Hippocampal formation (tissue), 2 donors: Measurements from ENCODE around the gene SH2D3A.
A peak's percentile ranks its signal among the peaks of the same experiment; 100 is the strongest.
"Not testable (repeated sequence)": the region's sequence is repeated elsewhere in the genome, so short reads cannot be mapped to it uniquely, and the experiment has no call there.

Source experiments
- DNase-seq, 2 donors: peaks; one replicate each; lab custom pipeline; 2025; lab: John Stamatoyannopoulos, UW

SH2D3A gene

DNA sequence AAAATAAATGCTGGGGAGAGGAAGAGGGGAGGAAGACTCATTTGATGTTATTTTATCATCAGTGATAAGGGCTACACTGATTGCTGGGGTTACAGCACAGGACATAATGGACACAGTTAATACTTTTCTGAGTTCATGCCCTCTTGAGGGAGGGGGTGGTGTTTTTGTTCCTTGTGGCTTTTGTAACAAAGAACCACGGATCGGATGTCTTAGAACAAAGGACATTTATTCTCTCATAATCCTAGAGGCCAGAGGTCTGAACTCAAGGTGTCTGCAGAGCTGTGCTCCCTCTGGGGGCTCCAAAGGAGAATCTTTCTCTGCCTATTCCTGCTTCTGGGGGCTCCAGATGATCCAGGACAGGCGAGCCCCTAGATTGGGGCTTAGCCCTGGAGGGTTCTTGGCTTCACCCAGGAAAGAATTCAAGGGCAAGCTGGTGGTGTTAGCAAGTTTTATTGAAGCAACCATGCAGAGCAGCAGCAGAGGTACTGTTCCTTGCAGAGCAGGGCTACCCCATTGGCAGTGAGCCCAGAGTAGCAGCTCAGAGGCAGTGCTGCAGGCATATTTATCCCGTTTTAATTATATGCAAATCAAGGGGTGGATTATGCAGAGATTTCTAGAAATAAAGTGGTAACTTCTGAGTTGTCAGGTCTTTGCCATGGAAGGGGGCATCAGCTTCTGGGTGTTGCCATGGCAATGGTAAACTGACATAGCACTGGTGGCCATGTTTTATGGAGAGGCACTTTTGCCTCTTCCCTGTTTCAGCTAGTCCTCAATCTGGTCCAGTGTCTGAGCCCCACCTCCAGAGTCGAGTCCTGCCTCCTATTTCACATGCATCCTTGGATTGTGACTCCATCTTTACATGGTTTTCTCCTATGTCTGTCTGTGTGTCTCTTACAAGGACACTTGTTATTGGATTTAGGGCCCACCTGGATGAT, 23.2 kb upstream of the SH2D3A start:
- no peak for DNase-seq

DNA sequence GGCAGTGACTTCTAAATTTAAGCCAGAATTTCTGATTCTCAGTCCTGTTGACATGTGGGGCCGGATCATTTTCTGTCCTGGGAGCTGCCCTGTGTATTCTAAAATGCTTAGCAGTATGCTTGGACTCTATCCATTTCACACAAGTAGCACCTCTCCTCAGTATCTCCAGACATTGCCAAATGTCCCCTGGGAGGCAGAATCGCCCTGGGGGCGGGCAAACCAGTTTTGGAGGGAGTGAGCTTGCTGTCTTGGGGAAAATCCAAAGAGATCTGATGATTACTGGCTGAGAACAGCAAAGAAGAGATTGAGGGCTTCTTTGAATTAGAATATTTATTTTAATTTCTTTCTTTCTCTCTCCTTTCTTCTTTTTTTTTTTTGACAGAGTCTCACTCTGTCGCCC, 21.7 kb upstream of the SH2D3A start:
- DNase-seq: no peak

DNA sequence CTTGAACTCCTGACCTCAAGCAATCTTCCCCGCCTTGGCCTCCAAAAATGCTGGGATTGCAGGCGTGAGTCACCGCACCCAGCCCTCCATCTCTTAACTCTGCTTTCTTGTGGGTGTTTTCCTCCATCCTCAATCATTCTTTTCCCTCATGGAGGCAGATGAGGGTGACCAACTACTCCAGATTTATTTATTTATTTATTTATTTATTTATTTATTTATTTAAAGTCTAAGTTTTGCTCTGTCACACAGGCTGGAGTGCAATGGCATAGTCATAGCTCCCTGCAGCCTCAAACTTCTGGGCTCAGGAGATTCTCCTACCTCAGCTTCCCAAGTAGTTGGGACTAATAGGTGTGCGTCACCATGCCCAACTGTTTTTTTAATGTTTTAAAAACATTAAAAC, 20.2 kb upstream of the SH2D3A start:
- DNase-seq: no peak

DNA sequence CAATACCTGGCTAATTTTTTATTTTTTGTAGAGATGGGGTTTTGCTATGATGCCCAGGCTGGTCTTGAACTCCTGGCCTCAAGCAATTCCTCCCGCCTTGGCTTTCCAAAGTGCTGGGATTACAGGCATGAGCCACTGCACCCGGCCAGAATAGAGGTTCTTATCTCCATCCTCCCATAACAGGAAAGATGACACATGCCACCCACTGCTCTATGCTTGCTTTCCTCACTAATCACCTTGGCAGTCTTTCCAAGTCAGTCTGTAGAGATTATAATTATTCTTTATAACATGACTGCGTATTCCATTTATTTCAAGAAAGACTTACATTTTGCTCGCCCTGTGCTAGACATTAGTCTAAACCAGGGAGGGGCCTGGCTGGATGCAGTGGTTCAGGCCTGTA, 12.0 kb upstream of the SH2D3A start:
- DNase-seq: no peak

DNA sequence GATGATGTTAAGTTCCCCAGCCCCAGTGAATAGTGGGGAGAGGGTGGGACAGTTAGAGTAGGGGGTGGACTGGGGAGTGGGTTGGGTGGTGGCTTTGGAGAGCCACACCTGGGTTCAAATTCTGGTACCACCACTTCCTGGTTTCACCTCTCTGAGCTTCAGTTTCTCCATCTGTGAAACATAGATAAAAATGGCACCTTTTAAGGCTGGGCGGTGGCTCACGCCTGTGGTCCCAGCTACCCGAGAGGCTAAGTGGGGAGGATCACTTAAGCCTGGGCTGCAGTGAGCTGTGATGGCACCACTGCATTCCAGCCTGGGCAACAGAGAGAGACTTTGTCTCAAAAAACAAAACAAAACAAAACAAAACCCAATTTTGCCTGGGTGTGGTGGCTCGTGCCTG, 11.2 kb upstream of the SH2D3A start:
- no peak for DNase-seq

DNA sequence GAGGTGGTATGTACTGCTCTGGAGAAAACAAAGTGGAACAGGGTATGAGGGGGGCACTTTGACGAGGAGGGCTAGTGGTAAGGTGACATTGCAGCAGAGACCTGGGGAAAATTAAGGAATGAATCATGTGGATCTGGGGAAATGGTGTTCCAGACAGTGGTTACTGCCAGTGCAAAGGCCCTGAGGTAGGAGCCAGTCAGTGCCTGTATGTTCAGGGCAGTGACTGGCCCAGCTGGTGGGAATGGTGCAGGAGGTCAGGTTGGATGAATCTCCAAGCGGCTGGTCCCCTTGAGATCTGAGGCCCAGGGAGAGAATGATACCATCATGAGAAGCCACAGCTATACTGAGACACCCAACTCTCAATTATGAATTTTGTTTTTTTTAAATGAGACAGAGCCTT, 10.2 kb upstream of the SH2D3A start:
- no peak for DNase-seq

DNA sequence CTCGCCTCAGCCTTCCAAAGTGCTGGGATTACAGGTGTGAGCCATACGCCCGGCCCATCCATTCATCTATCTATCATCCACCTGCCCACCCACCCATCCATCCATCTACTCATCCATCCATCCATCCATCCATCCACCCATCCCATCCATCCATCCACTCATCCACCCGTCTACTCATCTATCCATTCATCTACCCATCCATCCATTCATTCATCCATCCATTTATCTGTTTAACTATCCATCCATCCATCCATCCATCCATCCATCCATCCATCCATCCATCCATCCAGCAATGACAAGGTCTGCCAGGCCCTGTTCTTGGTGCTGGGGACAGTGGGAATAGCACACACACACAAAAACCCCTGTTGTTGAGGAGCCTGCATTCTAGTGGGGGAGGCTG, 9.8 kb upstream of the SH2D3A start:
- DNase-seq: no peak

DNA sequence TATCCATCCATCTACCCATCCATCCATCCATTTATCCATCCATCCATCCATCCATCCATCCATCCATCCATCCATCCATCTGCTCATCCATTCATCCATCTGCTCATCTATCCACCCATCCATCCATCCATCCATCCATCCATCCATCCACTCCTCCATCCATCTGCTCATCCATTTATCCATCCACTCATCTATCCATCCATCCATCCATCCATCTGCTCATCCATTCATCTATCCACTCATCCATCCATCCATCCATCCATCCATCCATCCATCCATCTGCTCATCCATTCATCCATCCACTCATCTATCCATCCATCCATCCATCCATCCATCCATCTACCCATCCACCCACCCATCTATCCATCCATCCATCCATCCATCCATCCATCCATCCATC, 8.8 kb upstream of the SH2D3A start:
- not testable (repeated sequence) for DNase-seq

DNA sequence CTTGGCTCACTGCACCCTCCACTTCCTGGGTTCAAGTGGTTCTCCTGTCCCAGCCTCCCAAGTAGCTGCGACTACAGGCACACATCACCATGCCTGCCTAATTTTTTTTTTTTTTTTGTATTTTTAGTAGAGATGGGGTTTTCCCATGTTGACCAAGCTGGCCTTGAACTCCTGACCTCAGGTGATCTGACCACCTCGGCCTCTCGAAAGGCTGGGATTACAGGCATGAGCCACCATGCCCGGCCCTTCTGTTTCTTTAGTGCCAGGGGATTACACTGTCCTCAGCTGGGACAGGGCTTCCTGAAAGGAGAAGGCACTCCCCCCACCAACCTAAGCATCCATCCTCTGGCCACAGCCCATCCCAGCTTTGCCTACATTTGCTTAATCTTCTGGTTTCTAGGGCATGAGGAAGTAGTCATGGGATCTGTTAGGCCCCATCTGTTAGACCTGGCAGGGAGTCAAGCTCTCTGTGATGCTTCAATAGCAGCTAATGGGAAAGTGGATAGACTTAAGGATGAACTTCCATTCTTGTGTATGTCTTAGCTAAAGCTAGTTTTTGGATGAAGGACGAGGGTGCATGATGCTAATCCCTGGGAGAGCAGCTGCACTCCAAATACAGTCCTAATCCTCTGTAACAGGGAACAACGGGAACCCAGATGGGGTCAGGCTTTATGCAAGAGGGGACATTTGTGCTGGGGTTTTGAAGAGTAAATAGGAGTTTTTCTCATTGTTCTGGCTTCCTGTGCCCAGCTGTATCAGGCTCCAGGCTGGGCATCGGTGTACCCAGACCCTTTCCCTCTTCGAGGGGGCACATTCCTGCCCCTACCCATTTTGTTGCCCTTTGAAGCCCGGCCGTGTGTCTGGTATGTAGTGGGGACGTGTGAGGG, 7.8 kb upstream of the SH2D3A start:
- DNase-seq: no peak

DNA sequence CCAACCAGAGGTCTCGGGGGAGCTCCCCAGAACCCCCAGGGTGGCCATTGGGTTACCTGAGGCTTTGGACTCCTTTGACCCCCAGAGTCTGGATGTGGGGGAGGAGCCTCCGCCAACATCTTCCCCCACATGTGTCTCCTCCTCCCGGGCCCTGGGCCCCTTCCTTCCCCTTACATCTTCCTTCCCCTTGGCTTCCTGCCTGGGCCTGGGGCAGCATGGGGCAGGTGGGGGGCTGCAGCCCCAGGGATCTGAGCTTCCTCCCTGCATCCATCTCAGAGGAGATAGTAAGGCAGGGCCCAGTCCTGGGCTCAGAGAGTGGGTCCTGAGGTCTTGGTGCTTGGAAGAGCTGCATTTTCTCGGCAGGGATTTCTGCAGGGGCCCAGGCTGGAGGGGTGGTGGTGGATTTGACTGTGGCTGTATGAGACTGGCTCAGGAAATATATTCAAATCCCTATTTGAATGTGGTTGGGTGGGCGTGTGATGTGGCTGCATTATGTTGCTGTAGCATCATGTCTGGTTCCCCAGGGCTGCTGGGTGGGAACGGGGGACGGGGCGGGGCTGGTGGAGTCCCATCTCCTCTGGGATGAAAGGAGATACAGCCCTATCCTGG, 6.2 kb upstream of the SH2D3A start:
- DNase-seq: peak in 1 of 2 donors; percentile 43

DNA sequence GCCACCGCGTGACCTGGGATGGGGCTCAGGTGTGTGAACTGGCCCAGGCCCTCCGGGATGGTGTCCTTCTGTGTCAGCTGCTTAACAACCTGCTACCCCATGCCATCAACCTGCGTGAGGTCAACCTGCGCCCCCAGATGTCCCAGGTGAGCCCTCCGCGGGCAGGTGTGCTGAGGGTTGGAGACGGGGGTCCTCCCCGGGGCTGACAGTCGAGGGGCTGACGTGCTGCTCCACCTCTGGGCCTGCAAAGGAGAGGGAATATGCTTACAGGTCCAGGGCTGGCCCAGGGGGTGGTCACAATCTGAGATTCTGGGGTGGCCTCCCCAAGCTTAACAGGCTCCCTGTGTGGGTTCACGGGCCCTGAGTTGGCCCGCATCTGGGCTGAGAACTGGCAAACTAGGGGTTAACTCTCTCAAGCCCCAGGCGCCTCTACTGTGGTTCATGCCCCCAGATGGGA, 5.7 kb upstream of the SH2D3A start:
- no peak for DNase-seq

DNA sequence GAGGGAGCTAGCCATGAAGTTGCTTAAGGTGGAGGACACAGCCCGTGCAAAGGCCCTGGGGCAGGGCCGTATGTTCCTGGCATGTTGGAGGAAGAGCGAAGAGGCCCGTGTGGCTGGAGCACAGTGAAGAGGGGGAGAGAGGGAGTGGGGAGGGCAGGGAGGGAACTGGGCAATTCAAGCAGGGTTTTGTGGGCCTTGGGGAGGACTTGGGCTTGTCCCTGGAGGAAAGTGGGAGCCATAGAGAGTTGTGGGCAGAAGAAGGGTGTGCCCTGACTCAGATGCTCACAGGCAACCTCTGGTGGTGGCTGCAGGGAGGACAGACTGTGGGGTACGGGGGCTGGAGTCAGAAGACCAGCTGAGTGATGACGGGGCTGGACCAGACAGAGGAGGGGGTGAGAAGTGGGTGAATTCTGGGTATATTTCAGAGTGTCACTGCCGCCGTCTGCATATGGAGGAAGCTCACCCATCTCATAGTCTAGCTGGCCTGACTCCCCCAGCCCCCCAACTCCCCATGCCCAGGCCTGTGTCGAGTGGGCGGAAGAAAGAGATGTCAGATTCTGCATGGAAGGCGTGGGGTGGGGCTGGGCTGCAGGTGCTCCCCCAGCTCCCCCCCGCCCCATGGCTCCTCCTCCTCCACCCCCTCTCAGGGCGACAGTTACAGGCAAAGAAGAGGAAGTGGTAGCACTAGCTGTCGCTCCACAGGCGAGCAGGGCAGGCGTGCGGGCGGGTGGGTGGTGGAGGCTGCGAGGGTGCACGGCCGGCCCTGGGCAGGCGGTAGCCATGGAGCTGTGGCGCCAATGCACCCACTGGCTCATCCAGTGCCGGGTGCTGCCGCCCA, 5.0 kb upstream of the SH2D3A start, which contains the start of gene VAV1:
Gene VAV1 (plus strand): TSS at position 681 of the 838 bp plus-strand sequence. CDS start 100 bp downstream, at position 781.
- peak; percentile 15 to 26 for DNase-seq

DNA sequence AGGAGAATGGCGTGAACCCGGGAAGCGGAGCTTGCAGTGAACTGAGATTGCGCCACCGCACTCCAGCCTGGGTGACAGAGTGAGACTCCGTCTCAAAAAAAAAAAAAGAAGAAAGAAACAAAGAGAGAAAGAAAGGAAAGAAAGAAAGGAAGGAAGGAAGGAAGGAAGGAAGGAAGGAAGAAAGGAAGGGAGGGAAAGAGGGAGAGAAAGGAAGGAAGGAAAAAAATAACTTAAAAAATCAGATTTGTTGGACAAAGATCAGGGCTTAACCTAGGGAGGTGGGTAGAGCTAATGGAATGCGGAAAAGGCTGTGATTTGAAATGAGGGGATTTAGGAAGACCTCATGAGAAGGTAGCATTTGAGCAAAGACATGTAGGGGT, 4.4 kb upstream of the SH2D3A start:
- not testable (repeated sequence) for DNase-seq

DNA sequence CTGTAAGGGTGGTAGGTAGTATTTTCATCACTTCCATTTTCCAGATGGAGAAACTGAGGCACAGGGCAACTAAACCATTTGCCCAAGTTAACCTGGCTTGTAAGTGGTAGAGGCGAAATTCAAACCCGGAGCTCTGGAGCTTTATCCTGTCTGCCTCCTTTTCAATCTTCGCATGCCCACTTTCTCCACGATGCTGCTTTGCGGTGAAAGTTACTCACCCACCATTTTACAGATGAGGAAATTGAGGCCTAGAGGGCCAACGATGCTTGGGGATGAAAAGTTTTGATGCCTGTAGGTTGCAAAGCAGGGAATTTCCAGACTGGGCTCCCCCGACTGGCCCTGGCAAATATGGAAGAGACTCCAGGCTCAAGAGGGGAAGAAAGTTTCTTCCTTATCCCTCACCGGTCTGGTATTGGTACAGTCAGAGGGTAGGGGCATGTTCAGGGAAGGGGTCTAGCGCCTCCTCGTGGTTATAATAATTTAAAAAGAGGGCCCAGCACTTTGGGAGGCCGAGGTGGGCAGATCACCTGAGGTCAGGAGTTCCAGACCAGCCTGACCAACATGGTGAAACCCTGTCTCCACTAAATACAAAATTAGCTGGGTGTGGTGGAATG, 1.9 kb upstream of the SH2D3A start:
- no peak for DNase-seq

DNA sequence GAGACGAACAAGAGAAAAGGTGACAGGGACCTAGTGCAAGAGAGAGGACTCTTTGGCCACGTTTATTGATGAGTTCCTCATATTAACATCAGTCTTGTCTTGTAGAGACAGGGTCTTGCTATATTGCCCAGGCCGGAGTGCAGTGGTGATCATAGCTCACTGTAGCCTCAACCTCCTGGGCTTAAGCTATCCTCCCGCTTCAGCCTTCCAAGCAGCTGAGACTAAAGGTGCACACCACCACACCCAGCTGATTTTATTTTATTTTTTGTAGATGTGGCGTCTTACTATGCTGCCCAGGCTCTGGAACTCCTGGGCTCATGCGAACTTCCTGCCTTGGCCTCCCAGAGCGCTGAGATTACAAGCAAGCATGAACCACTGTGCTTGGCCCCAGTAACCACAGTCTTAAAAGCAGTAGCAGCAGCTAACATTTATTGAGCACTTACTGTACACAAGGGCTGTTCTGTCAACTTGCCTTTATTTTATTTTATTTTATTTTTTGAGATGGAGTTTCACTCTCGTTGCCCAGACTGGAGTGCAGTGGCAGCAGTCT, 1.1 kb upstream of the SH2D3A start:
- no peak for DNase-seq

DNA sequence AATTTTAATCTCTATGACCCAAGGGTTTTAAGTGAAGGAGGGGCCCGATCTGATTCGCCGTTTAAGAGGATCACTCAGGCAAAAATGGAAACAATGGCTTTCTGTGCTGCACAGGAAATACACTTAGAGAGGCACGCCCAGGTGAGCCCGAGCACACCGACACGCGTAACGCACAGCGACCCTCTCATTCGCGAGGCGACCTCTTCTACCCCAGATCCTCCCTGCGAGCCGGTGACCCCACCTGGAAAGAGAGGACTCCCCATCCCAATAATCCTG, 216 bp downstream of the SH2D3A start:
- DNase-seq: no peak

DNA sequence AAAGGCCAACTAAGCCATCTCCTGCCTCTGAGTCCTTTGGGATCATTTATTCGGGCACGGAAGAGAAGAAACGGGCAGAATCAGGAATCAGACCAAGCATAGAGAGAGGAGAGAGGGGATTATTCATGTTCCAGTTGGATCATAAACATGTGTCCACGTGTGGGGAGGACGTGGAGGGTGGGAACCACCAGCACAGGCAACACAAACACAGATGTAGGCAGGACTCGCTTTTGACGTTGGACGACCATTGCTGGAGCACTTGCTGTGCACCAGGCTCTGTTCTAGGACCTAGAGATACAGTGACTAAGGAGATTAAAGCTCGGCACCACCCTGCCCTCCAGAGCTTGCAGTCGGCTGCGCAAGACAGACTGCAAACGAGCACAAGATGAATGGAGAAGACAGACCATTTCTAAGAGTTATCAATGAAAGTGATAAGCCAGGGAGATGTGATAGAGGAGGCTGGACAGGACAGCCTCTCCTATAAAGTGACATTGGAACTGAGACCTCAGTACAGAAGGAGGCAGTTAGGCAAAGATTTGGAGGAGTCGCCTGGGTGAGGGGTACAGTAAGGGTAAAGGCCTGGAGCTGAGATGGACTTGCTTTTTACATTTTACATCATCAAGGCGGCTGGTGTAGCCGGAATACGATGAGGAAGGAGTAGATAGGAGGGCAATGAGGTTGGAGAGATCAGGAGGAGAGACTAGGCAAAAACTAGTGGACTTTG, 716 bp downstream of the SH2D3A start:
- no peak for DNase-seq

DNA sequence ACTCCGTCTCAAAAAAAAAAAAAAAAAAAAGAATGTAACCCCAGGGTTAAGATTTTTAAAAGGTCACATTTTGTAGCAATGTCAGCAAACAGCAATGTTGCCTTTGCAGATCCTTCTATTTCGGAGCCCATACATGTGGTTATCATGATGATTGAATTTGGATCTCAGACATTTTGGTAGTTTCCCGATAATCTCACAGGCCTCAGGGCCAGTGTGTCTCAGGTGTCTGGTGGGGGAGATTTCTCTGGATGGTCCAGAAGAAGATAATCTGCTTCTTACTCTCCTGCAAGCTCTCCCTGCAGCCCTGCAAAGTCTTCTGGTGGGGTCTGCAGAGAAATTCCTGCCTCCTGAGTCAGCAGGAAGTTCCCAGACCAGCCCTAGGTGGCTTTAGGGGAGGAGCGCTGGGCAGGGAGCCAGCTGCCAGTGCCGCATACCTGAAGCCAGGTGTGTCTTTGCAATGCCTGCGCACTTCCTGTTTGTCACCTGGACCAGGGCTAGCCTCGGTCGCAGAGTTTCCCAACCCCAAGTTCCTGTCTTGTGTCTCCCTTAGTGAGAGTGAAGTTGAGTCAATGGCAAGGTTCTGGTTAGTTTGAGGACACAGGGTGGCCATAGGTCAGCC, 1.4 kb downstream of the SH2D3A start:
- DNase-seq: no peak

DNA sequence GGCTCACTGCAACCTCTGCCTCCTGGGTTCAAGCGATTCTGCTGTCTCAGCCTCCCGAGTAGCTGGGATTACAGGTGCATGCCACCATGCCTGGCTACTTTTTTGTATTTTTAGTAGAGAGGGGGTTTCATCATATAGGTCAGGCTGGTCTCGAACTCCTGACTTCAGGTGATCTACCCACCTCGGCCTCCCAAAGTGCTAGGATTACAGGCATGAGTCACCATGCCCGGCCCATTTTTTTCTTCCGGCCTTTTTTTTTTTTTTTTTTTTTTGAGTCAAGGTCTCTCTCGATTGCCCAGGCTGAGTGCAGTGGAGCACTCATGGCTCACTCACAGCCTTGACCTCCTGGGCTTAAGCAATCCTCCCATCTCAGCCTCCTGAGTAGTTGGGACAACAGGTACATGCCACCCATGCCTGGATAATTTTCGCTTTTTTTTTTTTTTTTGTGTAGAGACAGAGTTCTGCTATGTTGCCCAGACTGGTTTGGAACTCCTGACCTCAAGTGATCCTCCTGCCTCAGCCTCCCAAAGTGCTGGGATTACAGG, 4.9 kb downstream of the SH2D3A start:
- DNase-seq: not testable (repeated sequence)
